ENCODE data around the gene KIZ.

DNA sequence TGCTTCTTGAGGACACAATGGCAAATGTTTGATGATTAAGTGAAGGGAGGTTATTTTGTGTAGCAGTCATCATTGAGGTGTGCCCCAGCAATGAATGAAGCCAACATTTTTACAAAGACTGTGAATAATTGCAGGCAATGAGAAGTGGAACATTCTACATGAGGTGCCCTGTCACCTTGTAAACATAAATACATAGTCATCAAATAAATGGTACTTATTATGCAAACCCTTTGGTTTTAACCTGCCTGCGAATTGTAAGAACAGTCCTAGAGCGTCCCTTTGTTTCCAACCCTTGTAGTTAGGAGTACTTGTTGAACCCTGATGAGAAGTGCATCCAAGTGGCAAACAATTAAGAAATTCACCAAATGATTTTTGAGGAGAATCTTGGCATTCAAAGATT lies 7.1 kb upstream of the KIZ start:
- no peak for TF ChIP-seq CTCF (IDR thresholded peaks at IDR 0.05; ENCODE audit: low read depth, low read length)
- TF ChIP-seq POLR2A (IDR thresholded peaks at IDR 0.05; ENCODE audit: extremely low read depth, insufficient read length) = no peak
- TF ChIP-seq, protein P1, sequence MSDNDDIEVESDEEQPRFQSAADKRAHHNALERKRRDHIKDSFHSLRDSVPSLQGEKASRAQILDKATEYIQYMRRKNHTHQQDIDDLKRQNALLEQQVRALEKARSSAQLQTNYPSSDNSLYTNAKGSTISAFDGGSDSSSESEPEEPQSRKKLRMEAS (IDR thresholded peaks at IDR 0.05; ENCODE audit: low read depth, low read length) = no peak

All from NB4 (cell line).